Heart left ventricle (tissue), 13 donors: ENCODE data around the gene NKD1.

ENCODE experiments used
- POLR2A ChIP-seq, 2 donors: fragments of 450-650 bp; IDR thresholded peaks; one replicate each; pipeline ENCODE4 v1.6.1; 2017; ENCODE audit warnings: antibody characterized with exemption in 2 of 2, mild to moderate bottlenecking in 2 of 2, moderate library complexity in 2 of 2
- TF ChIP-seq, protein P1 (sequence below), 12 donors: fragments of 200-600 bp; sonication (generic) in 4 of 12; IDR thresholded peaks; one replicate each; pipeline versions ENCODE4 v1.5.0 to v1.8.0; 2018 to 2022; ENCODE audit warnings: antibody characterized with exemption in 12 of 12, mild to moderate bottlenecking in 5 of 12
- donor health status: ischemic (EF 13 %, LVEDD 7.1; RV severe dilation, severe dysfunction).
- donor health status: DM: no; HTN: yes; CAD: no.
- donor health status: DM: no; HTN: no; CAD: no.
- donor health status: ischemic (EF 25% LVEDD 6.9; RV normal size, moderate dysfunction).
- donor health status: ischemic (EF 25% LVEDD 5.7; RV mildly dilated, moderate dysfunction).
- donor health status: ischemic (EF 35%, LVEDD 5.7; RV mildly dilated, moderate dysfunction).
- donor health status: nonischemic (EF 11% LVEDD 7.7; RV severe dilation, severe dysfunction).
- donor health status: DM: yes; HTN: yes; CAD: no.
- donor health status: PGD.
- donor health status: ischemic (EF 29% LVEDD 5.4; RV normal size, mild dysfunction).
- donor health status: nonischemic (EF 23%, LVEDD 6.1; RV moderate dilation, normal function).

DNA sequence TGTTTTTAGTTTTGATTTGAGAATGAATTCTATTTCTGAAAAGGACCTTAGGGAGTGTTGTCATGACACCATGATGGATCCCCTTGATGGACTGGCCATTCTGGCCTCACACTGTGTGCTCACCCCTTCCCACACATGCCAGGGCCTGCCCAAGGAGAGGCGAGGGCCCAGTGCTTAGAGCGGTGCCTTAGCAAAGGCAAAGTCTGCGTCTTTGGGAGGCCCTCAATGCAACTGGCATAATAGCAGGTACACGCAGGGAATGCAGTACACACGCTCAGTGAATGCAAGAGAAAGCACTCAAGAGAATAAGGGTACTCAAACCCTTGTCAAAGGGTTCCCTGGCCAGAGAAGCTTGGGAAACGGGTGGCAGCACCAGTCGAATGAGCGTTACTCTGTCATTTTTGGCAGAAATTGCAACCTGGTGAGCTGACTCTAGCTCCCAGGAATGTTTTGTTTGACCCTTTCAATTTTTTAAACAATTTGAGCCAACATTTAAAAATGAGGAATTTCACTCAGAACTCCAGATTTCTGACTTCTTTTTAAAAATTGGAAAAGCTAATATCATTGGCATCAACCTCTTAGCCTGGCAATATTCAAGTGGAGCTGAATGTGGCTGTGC lies 32.1 kb downstream of the NKD1 start:
- TF ChIP-seq POLR2A (IDR thresholded peaks at IDR 0.05), result no peak
- TF ChIP-seq, protein P1, sequence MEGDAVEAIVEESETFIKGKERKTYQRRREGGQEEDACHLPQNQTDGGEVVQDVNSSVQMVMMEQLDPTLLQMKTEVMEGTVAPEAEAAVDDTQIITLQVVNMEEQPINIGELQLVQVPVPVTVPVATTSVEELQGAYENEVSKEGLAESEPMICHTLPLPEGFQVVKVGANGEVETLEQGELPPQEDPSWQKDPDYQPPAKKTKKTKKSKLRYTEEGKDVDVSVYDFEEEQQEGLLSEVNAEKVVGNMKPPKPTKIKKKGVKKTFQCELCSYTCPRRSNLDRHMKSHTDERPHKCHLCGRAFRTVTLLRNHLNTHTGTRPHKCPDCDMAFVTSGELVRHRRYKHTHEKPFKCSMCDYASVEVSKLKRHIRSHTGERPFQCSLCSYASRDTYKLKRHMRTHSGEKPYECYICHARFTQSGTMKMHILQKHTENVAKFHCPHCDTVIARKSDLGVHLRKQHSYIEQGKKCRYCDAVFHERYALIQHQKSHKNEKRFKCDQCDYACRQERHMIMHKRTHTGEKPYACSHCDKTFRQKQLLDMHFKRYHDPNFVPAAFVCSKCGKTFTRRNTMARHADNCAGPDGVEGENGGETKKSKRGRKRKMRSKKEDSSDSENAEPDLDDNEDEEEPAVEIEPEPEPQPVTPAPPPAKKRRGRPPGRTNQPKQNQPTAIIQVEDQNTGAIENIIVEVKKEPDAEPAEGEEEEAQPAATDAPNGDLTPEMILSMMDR (IDR thresholded peaks at IDR 0.05), result no peak
